HG02981 (cell line): Measurements from ENCODE around the gene WDR87.

Experiments
- ATAC-seq: cut with Tn5 transposase; IDR thresholded peaks from one replicate; pipeline ENCODE4 v1.9.1; 2021; ENCODE audit warnings: mild to moderate bottlenecking, moderate library complexity; ENCODE audit not compliant: unreplicated experiment

WDR87 gene

DNA sequence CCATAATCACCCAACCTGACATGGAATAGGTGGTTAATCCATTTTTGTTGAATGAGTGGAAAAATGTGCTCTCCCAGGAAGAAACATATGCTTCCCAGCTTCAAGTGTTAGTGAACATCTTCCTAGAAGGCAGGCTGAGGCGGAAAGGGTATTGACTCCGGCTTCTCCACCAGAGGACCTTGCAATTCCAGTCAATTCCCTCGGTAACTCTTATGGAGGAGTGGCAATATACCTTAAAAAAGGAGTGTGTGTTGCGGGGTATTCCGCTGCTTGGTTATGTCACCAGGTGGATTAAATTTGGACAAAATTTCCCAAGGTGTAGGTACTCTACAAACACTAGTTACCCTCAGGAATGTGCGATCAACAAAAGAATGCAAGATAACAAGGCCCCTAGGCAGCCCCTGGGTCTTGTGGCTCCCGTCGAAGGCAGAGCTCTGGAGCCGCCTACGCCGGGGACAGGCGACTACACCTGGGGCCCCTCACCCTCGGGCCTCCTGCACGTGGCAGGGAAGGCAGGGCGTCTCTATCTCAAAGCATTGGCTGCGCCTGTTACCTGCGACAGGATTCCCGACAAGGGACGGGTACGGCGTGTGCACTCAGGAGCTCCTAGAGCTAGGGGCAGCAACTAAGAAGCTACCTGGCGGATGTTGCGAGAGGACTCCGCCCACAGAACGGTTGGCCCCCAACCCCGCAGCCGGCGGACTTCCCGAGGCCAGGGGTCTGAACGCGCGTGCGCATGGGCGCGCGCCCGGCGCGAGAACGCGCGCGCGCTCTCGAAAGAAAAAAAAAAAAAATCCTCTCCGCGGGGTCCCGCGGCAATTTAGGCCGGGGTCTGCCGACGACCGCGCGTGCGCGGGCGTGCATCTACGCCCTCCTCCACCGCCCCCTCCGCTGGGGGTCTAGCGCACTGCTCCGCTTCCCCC is at the start of gene WDR87:
Gene WDR87 (minus strand): TSS at position 649 of the 923 bp plus-strand sequence. CDS start 8,355 bp downstream, outside the sequence.
- peak; percentile 11 for ATAC-seq

DNA sequence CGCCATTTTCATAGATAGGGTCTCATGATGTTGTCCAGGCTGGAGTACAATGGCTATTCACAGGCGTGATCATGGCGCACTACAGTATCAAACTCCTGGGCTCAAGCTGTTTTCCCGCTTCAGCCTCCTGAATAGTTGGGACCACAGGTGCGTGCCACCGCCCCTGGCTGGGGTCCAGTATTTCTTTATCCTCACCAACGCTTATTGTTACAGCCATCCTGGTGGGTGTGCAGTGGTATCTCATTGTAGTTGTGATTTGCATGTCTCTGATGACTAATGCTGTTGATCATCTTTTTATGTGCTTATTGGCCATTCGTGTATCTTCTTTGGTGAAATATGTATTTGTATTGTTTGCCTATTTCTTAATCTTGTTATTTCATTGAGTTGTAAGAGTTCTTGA is 49.6 kb upstream of the WDR87 start:
- ATAC-seq = no peak

DNA sequence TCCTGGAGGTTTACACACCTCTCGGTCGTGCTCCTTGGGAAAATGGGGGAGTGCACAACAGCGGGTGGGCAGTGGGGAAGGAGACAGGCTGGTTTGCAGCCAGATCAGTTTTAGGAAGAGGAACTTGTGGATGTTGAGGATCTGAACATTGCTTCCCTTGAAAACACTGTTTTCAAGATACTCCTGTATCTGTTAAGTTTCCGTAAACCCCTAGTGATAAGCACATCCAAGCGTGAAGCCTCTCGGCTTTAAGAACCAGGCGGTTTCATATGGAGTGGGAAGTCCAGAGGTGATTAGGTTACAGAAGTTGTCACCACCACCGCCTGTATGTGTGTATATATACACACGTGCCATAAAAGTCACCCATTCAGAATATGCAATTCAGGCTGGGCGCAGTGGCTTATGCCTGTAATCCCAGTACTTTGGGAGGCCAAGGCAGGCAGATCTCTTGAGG is 48.1 kb upstream of the WDR87 start:
- ATAC-seq = no peak

DNA sequence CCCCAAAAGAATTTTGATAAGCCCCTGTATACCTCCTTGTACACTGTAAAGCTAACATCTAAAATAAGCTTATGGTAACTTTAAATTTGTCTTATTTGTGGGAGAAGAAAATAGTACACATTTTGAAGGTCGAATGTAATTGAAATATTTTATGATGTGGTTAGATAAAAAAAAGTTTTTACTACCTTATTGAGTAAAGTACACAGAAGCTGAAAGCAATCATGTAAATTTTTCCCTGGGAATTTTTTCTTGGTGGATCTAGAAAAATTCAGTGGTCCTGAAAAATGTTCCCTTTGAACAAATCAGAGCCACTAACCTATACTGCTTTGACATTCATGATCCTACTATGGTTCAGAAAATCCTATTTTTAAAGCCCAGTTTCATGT is 47.5 kb upstream of the WDR87 start:
- no peak for ATAC-seq

DNA sequence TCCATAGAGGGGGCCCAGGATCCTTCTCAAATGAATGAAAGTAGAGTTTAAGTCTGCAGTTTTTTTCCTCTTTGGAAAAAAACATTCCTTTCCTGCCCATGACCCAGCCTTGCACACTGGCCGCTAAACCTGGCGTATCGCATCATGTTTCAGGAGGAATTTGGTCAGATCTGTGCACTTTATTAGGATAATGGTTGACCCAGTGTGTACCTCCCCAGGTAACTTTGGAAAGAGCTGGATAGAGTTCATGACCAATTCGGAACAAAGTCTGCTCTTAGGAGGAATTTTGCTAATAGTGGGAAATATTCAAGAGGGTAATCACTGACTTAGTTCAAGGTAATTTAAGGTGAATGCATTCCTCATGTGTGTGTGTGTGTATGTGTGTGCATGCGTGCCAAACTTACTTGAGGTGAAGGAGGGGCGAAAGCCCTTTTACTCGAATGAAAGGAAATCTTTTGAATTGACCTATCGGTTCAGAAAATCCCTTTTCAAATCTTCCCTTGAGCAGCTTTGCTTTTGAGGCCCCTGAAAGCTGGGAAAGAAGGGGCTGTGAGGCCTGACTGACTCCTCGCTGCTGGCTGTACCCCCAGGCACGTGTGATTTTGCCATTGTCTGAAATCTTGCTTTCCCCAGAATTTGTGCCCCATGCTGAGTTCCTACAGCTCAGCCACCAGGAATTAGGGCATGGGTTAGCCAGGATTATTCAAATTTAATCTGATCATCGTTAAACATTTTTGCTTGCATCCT is 47.0 kb upstream of the WDR87 start:
- no peak for ATAC-seq

DNA sequence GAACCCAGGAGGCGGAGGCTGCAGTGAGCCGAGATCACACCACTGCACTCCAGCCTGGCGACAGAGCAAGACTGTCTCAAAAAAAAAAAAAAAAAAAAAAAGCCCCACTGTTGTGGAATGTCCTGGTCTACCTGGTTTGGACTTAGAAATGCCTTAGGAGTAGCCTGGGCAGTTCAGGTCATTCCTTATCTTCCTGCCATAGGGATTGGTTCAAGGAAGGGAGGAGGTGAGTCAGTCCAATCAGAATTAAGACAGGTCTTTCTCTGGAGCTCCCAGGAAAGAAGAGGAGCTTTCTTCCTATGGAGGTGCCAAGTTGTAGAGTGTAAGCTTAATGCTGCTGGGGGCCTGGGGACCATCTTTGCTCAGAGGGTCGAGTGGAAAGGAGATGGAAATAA is 45.4 kb upstream of the WDR87 start:
- no peak for ATAC-seq

DNA sequence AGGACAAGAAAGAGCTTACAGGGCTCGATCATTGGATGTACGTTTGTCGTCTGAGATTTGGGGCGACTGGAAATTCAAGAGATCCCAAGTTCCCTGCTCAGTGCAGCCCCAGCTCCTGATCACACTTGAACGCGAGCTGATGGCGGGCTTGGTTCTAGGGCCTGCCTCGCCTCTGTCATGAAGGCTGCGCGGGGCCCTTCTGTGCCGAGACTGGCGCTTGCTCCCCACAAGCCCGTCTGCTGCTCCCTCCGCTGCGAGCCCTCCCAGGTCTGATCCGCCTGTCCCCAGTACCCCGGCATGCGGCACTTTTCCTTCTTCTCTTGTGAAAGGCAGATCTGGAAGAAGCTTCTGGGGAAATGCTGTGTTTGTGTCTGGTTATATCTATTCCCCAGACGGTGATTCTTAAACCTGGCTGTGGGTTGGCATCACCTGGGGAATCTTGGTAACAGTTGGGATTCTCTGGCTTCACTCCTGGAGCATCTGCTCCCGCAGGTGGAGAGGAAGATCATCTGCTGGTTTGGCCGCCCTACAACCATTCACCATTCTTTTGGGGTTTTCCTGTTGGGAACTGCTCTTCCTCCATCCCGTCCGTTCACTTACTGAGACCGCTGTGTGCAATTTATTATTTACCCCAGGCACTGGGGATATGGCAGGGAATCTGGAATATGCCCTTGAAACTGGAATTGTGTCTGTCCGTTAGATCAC is 44.2 kb upstream of the WDR87 start:
- ATAC-seq = no peak

DNA sequence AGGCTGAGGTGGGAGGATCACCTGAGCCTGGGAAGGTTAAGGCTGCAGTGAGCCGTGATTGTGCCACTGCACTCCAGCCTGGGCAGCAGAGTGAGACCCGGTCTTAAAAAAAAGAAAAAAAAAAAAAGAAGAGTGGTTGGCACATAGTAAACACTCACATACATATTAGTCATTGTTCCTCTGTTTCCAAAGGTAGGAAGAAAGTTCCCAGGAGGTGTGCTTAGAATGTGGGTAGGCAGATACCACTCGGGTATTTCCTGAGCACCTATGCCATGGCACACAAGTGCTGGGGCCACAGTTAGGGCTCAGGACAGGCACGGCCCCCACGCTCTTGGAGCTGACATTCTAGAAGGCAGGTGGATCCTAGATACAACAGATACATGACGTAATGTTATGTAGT is 42.0 kb upstream of the WDR87 start:
- ATAC-seq = no peak

DNA sequence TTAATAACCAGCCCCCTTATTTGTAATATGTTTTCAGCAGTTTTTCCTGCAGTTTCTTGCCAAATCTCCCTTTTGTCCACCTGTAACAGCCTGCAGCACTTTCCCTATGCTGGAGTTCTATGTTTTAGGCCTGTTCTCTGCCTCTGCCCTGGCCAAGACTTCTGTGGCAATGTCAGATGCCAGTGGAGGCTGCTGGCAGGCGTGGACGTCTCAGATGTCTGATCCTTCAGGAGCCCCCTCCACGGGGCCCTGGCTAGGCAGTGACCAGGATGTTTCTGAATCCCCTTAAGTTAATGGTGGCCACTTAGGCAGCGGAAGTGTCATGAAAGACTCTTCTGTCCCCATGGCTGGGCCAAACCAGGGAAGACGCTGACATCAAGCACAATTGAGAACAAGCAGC is 41.4 kb upstream of the WDR87 start:
- ATAC-seq = no peak

DNA sequence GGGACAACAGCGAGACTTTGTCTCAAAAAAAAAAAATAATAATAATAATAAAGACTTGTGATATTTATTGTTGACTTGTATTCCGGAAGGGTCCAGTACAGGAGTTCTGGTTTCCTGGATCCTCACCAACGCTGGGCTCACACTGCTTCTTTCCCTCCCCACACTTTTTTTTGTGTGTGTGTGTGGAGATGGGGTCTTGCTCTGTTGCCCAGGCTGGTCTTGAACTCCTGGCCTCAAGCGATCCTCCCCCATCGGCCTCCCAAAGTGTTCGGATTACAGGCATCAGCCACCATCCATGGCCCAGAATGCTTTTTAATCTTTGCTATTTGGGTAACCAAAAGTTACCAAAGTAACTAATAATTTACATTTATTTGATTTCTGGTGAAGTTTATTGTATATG is 39.7 kb upstream of the WDR87 start:
- no peak for ATAC-seq

GRCh38 chr19:37943480-37943879 is 37.1 kb upstream of the WDR87 start:
- ATAC-seq = no peak

GRCh38 chr19:37942516-37942902 is 36.1 kb upstream of the WDR87 start:
- no peak for ATAC-seq

DNA sequence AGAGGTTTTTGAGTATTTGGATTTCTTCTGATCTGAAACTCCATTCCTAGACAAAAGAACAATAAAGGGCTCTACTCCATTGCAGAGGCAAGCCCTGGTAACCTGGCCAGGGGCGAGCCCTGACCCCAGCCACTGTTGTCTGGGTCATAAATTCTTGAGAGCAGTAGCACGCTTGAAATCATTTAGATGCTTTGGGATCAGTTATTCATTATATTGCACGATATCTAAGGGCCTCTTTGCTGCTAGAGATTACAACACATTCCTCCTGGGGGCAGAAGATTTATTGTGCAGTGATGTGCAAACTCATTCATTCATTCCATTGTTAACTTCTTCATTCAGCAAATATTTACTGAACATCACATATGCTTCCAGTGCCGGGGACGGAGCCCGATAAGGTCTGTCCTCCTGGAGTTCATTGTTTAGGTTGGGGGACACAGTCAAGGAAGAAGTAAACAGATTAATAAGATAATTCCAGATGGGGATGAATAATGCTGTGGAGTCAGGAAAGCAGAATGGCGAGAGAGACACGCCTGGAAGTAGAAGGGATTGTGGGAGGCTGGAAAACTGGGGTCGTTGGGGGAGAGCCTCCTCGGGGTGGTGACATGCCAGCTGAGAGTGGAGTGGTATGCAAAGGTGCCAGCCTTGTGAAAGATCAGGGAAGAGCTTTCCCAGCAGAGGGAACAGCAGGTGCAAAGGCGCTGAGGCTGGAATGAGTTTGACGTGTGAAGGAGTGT is 35.6 kb upstream of the WDR87 start:
- no peak for ATAC-seq

- no peak for ATAC-seq
These were observed 32.0 kb upstream of the WDR87 start for GRCh38 chr19:37938353-37938752.

DNA sequence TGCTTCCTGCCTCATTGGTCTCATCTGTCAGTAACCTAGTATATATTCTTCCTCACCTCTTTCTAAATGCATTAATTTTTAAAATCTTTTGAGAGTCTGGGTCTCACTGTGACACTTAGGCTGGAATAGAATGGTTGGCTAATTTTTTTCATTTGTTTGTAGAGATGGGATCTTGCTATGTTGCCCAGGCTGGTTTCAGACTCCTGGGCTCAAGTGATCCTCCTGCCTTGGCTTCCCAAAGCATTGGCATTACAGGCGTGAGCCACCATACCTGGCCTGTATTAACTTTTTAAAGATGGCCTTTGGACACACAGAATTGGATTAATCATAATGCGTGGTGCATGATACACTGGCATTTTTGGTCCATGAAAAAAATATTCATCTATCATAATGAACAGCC is 30.5 kb upstream of the WDR87 start:
- no peak for ATAC-seq

- no peak for ATAC-seq
These were observed 29.8 kb upstream of the WDR87 start for GRCh38 chr19:37936166-37936565.

- no peak for ATAC-seq
These were observed 28.9 kb upstream of the WDR87 start for GRCh38 chr19:37935341-37935740.

GRCh38 chr19:37933937-37934358 is 27.6 kb upstream of the WDR87 start:
- no peak for ATAC-seq

DNA sequence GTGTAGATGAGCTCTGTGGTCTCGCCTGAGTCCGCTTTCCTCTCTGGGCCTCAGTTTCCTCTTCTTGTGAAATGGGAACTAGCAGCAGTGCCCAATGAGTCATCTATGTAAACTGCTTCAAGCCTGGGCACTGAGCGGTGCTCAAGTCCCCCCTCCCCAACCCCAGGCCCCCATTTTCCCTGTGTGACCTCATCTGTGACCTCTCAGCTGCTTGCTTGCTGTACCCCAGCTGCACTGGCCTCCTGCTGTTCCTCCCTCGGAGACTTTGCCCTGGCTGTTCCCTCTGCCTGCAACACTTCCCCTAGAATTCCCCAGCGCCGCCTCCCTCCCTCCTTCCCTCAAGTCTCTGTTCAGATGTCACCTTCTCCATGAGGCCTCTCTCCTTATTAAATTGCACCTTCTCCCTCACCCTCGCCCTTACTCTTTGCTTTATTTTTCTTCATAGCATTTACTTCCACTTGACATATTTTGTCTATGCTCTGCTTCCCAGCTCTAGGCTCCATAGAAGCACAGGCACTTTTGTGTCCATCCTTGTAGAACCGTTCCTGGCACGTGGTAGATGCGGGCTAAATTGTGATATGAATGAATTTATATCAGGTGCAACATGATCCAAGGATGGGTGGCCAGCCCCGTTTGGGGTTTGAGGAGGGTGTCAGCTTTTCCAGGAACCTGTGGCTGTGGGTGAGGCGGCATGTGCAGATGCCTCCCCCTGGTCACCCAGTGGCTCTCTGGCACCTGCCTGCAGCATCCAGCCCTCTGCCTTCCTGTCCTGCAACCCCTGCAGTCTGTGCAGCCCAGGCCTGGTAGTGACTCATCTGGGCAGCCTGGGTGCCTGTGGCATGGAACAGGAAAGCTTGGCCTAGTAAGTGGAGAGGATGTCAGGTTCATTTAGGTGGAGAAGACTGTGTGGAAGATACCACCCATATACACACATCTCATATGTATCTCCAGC is 26.9 kb upstream of the WDR87 start:
- no peak for ATAC-seq
